Stimulated activated naive CD4-positive, alpha-beta T cell (primary cell): Measurements from ENCODE around the gene VWA3B.
"Not testable (repeated sequence)": the region's sequence is repeated elsewhere in the genome, so short reads cannot be mapped to it uniquely, and the experiment has no call there.

ENCODE experiments used
- DNase-seq, 6 experiments: peaks; one replicate each; lab custom pipeline; 2025; lab: John Stamatoyannopoulos, UW

VWA3B gene, protein sequence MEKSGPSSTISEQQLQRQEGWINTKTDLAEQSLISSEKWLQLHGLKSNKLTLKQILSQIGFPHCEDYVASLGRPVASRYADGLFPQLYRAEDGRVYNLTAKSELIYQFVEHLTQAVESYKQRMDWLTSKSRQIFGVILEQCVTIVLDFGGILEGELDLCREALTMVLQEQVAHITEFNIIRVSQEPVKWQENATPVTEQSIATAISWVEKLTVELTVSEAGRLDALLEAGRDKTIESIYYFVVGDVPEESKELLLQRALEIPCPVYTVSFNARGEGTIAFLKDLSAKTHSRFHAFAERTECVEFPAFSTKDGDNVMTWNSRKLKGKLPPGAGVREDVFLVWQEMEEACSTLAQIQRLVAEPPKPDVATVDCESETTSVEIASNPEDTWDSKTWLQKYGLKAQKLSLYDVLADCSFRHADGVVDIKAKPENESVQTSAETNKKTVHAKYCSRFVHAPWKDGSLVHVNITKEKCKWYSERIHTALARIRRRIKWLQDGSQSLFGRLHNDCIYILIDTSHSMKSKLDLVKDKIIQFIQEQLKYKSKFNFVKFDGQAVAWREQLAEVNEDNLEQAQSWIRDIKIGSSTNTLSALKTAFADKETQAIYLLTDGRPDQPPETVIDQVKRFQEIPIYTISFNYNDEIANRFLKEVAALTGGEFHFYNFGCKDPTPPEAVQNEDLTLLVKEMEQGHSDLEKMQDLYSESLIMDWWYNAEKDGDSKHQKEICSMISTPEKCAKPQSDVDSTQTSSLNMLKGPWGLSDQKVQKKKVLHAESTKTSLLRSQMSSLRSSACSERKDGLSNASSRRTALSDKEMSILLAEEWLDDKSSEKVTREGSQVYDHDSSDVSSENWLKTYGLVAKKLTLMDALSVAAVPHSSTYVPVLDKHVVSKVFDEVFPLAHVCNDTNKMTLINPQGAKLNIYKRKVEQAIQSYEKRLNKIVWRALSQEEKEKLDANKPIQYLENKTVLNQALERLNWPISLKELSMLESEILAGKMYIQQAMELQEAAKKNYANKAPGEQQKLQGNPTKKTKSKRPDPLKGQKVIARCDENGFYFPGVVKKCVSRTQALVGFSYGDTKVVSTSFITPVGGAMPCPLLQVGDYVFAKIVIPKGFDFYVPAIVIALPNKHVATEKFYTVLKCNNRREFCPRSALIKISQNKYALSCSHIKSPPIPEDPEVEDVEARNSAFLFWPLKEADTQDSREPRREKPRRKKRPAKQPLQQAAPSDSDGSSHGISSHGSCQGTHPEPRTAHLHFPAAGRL (N-terminal part only)

DNA sequence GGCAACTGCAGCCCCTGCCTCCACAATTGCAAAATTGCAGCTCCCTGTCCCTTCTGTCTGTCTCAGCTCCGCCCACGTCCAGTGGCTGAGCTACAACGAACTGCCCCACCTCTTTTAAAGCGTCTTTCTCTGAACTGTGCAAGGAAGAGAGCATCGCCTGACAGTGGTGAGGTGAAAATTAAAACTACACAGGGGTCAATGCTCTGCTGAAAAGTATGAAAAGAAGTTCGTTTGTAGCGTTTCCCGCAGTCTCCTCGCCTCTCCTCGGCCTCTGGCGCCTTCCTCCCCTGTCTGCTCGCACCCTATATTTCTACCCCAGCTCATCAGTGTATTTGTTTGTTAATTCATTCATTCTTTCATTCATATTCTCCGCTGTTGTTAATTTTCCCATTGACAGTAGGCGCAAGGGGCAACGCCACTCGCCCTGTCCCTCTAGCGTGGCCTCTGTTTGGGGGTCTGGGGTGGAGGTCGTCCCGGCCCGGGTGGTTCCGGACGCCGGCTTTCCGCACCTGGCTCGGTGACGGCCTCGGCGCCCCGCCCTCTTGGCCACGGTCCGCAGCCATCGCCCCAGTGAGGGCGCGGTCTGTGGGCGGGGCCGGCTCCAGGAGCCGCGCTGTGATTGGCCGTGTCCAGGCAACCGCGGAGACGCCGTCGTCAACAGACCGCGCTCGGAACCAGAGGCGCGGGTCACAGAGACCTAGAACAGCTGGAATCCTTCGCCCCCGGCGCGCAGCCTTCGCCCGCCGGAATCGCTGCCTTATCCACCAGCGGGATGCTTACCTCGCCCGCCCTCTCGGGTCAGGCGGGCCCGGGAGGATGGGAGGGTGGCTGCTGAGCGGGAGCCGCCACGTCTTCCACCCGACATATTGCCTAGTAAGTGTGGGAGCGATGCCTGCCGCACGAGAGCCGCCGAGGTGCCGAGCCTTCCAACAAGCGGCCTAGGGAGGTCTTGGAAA lies at the start of gene VWA3B:
Gene VWA3B (plus strand): TSS at position 677 of the 956 bp plus-strand sequence. CDS start 5,926 bp downstream, outside the sequence.
- no peak for DNase-seq

DNA sequence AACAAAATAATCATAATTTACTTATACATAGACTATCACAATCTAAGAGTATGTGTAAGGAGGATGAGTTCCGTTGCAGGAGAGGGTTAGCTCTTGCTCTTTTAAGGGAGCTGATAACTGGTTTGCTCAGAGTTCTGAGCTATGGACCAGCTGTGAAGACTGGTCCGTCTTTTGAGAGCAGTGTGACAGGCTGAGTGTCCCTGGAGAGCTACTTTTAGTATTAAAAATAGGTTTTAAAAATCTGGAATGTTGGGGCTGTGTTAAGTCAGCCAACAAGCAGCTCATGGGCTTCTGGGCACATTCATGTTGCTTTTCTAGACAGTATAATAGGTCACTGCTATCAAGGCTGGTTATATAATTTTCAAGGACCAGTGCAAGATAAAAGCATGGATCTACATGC lies 49.8 kb upstream of the VWA3B start:
- no peak for DNase-seq

- no peak for DNase-seq
Measured at GRCh38 chr2:98037666-98038336, 49.2 kb upstream of the VWA3B start.

DNA sequence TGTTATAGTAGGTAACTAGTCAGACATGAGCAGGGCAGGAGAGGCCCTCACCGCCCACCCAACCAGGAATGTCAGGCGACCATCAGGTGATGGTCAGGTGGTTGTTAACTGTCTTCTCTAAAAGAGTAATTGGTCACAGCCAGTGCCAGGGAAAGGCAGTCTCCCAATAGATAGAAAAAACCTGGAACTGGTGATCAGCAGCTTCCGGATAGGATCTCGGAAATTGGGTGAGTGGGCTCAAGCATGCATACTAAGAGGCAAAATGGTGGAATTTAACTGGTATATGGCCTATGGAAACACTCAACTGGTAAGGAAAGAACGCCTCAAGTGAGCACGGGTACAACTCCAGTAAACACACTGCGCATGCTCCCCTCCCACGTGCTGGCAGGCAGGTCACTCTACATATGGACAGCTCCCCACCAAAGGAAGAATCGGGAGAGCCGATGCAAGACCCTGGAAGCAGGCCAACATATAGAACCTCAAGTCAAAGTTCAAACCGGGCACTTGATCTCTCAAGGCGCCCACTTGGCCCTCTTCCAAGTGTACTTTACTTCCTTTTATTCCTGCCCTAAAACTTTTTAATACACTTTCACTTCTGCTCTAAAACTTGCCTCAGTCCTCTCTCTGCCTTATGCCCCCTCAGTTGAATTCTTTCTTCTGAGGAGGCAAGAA lies 47.7 kb upstream of the VWA3B start:
- no peak for DNase-seq

DNA sequence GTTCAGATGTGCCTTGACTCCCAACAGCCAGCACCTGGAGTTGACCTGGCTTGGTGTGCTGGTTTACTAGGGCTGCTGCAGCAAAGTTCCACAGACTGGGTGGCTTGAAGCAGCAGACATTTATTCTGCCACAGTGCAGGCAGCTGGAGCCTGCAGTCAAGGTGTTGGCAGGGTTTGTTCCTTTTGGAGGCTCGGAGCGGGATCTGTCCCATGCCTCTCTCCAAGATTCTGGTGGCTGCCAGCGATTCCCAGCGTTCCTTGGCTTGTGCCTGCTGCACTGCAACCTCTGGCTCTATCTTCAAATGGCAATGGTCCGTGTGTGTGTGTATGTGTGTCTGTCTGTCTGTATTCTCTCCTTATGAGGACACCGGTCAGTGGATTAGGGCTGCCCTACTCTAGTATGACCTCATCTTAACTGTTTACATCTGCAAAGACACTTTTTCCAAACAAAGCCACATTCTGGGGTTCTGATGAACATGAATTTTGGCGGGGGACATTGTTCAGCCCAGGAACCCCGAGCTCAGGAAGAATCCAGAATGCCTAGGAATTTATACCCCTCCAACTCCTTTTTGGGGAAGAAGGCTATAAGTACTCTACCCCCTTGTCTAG lies 46.5 kb upstream of the VWA3B start:
- no peak for DNase-seq

DNA sequence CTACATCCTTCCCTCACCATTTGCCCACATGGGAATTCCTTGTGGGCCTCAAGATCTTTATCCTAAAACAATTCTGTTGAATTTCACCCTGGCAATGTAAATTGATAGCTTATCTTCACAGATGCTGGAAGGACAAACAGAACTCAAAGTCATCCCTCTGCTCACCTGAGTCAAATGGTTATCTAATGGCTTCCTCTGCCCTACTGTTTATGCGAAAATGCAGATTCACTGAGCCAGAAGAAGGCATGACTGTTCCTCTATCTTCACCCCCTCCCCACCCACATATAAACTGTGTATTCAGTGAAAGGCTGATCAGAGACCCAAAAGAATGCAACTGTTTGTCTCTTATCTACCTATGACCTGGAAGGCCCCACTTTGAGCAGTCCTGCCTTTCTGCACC lies 43.9 kb upstream of the VWA3B start:
- no peak for DNase-seq

DNA sequence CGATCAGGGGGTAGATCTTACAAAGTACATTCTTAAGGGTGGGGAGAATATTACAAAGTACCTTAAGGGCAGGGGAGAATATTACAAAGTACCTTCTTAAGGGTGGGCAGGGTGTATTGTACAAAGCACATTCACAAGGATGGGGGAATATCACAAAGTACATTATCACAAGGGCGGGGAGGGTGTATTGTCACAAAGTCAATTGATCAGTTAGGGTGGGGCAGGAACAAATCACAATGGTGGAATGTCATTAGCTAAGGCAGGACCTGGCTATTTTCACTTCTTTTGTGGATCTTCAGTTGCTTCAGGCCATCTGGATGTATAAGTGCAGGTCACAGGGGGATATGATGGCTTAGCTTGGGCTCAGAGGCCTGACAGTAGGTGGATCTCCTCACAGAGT lies 42.2 kb upstream of the VWA3B start:
- DNase-seq: not testable (repeated sequence)

- no peak for DNase-seq
Measured at GRCh38 chr2:98050070-98050469, 36.9 kb upstream of the VWA3B start.

DNA sequence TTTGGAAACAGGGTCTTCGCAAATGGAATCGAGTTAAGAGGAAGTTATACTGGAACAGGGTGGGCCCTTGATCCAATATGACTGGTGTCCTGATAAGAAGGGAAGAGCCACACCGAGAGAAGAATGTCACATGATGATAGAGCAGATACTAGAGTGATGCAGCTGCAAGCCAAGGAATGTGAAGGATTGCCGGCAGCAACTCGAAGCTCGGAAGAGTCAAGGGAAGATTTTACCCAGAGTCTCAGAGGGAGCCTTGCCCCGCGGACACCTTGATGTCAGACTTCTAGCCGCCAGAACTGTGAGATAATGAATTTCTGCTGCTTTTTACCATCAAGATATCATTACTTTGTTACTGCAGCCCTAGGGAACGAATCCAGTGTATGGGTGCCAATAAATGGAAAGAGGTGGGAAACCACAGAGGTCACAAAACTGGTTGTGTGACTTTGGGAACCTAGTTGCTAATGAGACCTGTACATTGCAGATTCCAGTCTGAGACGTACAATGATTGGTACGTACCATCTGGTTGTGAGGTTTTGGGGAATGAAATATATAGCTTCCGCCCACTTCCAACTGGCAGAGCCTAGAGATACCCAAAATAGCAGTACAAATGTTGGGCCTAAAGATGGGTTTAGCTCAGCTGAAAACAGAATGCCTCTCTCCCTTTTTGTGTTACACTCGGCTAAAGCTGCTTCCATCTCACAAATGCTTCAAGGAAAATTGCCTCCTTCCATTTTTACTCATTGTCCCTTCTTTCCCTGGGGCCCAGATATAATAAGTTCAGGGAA lies 28.6 kb upstream of the VWA3B start:
- DNase-seq: no peak

DNA sequence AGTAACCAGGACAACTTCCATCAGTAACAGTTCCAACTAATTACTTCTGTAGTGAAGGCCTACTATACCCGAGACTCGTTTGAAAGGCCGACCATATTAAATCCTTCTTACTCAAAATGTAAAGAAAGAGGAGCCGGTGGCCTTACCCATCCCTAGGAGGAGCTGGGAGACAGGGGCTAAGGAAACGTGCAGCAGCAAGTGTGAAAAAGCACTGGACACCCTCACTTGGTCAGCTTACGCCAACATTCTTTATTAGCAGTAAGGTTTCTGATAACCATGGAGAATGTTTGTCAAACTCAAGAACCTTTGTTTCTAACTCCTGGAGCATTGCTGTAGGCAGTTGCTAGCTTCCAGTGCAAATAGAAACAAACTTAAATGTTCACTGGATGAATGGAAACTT lies 26.7 kb upstream of the VWA3B start:
- no peak for DNase-seq

DNA sequence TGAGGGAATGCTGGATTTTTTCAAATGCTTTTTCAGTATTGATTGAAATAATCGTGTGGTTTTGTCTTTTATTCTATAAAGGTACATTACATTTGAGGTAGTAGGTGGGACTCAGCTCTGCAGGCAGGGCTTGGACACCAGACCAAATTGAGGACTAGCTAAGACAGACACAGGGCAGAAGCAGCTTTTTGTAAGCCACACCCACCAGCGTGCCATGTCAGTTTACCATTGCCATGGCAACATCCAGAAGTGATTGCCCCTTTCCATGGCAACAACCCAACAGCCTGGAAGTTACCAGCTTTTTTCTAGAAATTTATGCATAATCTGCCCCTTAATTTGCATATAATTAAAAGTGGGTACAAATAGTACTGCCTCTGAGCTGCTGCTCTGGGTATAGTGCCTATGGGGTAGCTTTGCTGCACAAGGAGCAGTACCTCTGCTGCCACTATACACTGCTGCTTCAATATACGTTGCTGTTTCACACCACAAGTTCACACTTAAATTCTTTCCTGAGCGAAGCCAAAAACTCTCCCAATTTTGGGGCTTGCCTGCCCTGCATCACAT lies 23.6 kb upstream of the VWA3B start:
- no peak for DNase-seq

DNA sequence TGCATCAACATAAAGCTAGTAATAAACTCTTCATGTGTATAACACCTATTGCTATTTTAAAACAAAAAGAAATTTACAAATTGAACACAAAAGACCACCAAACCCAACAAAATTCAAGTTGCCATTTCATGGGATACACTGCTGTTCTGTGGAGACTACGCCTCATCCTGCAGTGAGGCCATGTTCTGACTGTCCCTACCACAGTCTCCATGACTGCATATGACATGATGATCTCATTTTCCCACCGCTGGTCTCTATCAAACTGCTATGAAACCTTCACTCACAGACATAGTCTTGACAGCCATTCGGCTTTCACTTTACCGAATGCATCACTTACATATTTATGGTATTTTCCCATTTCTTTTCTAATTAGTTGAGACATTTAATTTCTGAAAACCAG lies 21.2 kb upstream of the VWA3B start:
- DNase-seq: no peak

- no peak for DNase-seq
Measured at GRCh38 chr2:98067160-98067559, 19.8 kb upstream of the VWA3B start.

DNA sequence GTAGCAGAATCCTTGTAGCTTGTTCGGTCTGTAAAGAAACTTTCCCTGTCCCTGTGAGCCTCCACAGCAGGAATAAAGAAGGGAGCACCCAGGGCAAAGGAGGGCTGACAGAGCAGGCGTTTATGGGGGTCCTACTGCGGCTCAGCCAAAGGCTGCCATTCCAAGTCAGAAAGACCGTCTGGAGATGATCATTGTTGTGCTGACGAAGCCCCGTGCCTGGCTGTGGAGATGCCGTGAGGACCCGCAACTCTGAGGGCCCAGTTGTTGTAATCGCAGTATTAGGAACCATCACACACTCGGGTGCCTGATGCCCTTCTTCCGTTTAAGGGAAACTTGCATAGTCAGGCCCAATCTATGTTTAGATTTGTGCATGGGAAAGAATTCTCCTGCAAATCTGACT lies 16.9 kb upstream of the VWA3B start:
- DNase-seq: no peak

GRCh38 chr2:98072442-98072841 lies 14.5 kb upstream of the VWA3B start:
- no peak for DNase-seq

GRCh38 chr2:98078701-98079100 lies 8.3 kb upstream of the VWA3B start:
- no peak for DNase-seq

- no peak for DNase-seq
Measured at GRCh38 chr2:98084151-98084868, 2.7 kb upstream of the VWA3B start.

GRCh38 chr2:98084869-98085238 lies 2.1 kb upstream of the VWA3B start:
- DNase-seq: no peak
